GM19468 (cell line): ENCODE measurements around the gene HOXA9.

Experiments
- ATAC-seq: cut with Tn5 transposase; IDR thresholded peaks from one replicate; pipeline ENCODE4 v1.9.1; 2021; ENCODE audit warnings: mild to moderate bottlenecking, moderate library complexity, moderate number of reproducible peaks; ENCODE audit not compliant: unreplicated experiment; ENCODE audit errors: extremely low read depth

HOXA9 gene

GRCh38 chr7:27201580-27202017, 36.3 kb upstream of the HOXA9 start:
- ATAC-seq = no peak

- no peak for ATAC-seq
Observed at GRCh38 chr7:27200761-27201579, 35.6 kb upstream of the HOXA9 start.

- ATAC-seq = no peak
Observed at GRCh38 chr7:27199849-27200760, 34.8 kb upstream of the HOXA9 start, which contains the start of gene HOXA13. Gene HOXA13, minus strand, starts transcription at chr7:27200091. Its CDS starts 14 bp downstream, at chr7:27200077.

DNA sequence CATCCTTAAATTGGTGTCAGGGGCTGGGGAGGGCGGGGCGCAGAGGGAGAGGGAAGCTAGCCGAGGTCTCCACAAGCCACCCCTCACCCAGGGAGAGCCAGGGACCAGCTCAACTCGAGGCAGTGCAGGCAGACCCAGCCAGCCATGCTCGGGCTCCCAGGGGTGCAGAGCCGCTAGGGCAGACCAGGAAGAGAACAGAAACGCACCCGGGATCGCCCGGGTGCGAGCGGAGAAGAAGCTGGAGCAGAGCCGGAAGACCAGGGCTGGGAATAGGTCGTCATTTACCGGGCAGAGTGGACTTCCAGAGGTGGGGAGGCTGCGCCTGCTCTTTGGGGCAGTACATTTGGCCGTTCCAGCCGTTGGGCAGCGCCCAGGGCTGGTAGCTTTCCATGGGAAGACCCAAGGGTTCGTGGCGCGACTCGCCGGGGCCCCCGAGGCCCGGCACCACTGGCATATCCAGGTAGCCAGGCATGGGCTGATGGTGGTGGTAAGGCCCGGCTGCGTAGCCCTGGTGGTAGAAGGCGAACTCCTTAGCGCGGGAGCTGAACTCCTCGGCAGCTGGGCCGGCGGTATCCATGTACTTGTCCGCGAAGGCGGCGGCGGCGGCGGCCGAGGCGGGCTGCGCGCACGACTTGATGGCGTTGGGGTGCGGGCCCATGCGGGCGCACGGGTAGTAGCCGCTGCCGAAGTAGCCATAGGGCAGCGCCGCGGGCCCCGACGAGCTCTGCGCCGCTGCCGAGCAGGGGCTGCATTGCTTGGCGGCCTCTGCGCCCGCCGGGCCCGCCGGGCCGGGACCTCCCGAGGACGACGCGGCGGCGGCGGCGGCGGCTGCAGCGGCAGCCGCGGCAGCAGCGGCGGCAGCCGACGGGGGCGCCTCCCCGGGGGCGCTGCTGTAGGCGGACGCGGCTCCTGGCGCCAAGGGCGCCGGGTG, 33.8 kb upstream of the HOXA9 start:
- no peak for ATAC-seq

DNA sequence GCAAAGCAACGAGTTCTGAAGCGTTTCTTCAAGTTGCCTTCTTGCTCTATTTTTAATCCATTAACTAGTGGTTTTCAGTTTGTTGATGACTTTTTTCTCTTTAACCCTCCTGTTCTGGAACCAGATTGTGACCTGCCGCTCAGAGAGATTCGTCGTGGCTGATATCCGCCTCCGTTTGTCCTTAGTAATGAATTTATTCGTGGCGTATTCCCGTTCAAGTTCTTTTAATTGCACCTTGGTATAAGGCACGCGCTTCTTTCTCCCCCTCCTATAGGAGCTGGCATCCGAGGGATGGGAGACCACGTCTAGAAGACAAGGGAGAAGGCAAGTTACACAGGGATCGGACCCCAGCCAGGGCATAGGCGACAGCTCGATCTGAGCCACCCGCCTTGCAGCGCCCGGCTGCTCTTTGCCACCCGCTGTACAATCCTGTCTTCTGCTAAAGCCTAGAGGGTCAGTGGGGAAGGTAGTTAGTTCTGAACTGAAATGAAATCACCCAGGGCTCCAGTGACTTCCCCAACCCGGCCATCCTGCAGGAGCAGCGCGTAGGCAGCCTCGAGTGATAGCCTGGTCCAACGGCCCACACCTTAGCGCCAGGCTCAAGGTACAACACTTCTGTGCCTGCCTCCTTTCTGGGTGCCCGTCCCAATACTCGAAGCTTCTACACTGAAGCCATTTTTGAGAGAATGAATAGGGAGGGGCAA, 33.0 kb upstream of the HOXA9 start:
- no peak for ATAC-seq

GRCh38 chr7:27197137-27198042, 32.1 kb upstream of the HOXA9 start:
- no peak for ATAC-seq

DNA sequence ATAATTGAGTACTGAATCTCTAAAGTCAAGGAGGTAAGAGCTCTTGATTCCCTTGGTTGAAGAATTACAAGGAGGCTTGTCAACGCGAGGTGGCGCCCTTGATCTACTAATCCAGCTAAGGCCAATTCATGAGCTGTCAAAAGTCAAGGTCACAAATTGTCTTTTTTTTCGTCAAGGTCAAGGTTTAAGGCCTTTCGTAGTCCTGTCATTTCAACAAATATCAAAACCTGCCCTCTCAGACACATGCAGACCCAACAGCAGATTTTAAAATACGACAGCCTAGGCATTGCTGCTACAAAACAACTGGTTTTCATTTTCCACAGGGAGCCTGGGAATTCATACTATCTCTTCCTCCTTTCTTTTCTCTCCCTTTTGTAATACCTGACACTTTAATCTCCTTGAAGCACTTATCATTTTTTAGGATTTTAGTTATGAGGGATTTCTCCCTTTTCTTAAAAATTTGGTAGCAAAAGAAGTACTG, 31.0 kb upstream of the HOXA9 start:
- no peak for ATAC-seq

DNA sequence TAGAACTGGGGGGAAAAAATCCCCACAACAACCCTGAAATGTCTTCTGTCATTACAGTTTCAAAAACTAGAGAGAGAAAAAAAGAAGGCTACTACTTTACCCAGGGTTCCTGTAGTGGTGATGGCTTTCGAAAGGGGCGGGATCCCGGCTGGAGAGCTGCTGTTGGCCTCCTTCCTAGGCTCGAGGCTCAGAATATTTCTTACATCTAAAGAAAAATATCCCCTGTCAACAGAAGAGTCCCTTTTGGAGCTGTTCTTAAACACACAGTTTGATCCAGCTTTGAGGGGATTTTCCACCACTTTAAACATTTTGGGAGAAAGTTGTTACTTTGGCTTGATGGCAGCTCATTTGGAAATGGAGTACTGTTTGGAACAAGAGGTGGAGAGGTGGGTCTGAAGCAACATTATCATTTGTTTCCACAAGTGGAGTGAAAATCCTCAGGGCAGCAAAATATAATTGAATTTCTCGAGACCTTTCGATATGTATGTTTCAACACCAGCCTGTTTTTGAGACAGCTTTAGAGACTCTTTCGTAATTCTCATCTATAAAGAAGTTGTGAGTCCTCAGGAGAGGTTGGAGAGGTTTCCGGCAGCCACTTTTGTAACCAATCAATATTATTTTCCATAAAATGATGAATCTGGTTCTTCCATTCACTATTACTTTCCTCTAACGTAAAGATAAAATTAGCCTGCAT, 29.5 kb upstream of the HOXA9 start:
- ATAC-seq = no peak

- ATAC-seq = no peak
Observed at GRCh38 chr7:27194002-27194352, 28.6 kb upstream of the HOXA9 start.

GRCh38 chr7:27193335-27194001, 28.1 kb upstream of the HOXA9 start:
- ATAC-seq = no peak

DNA sequence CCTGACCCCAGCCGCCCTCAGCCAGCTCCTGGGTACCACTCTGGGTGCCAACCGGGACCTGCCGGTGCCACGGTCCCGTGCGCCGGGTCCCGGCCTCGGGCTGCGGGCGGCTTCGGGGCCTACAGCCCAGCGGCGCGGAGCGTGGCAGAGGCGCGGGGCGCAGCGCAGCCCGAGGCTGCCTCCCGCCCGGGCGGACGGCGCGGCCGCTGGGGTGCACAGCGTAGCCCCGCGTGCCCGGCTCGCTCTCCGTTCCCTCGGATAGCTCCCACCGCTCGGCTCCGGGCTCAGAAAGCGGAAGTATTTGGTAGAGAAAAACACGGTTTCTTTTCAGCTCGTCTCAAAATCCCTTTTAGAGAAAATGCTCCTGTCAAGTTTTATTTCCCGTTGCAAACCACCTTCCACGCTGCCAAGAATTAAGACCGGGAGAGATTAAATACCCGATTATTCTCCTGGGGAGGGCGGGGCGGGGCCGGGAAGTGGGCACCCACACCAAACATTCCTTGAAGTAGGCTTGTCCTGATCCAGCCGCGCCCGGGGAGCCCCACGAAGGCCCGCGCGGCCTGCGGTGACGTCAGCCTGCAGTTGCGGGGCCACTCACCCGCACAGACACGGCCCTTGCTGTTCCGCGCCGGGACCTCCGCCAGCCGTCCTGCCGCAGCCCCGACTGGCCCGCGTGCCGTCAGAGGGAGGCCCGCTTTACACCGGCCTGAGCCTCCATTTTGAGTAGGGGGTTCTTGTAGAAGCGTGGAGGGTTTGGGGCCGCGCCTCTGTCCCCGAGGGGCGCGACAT, 27.4 kb upstream of the HOXA9 start:
- ATAC-seq = no peak

- no peak for ATAC-seq
Observed at GRCh38 chr7:27191833-27192545, 26.7 kb upstream of the HOXA9 start.

GRCh38 chr7:27191161-27191731, 25.9 kb upstream of the HOXA9 start:
- ATAC-seq = no peak

- ATAC-seq = no peak
Observed at GRCh38 chr7:27189997-27190748, 24.8 kb upstream of the HOXA9 start.
